GM03348 (cell line): ENCODE results near the gene DEPP1.
"Not testable (repeated sequence)": the region's sequence is repeated elsewhere in the genome, so short reads cannot be mapped to it uniquely, and the experiment has no call there.

ENCODE experiments used
- DNase-seq: peaks from one replicate; pipeline ENCODE4 v3.0.0; 2012; ENCODE audit warnings: low spot score

DEPP1 gene

GRCh38 chr10:44978570-44979280 is at the start of gene DEPP1:
Gene DEPP1 (minus strand): TSS chr10:44978809. CDS start chr10:44978030, 779 bp downstream.
- peak; percentile 87 for DNase-seq

GRCh38 chr10:45023426-45023825 is 44.8 kb upstream of the DEPP1 start:
- DNase-seq: peak; percentile 7

- no peak for DNase-seq
Observed at GRCh38 chr10:45015590-45015989, 37.0 kb upstream of the DEPP1 start.

- not testable (repeated sequence) for DNase-seq
Observed at GRCh38 chr10:45014557-45014956, 35.9 kb upstream of the DEPP1 start.

GRCh38 chr10:45008524-45009161 is 30.0 kb upstream of the DEPP1 start:
- peak; percentile 74 for DNase-seq

GRCh38 chr10:45006276-45007030 is 27.8 kb upstream of the DEPP1 start:
- no peak for DNase-seq

GRCh38 chr10:45005284-45005683 is 26.7 kb upstream of the DEPP1 start:
- DNase-seq: no peak

- DNase-seq: no peak
Observed at GRCh38 chr10:45004661-45005060, 26.1 kb upstream of the DEPP1 start.

- no peak for DNase-seq
Observed at GRCh38 chr10:45003432-45004000, 24.9 kb upstream of the DEPP1 start.

GRCh38 chr10:45001381-45002148 is 23.0 kb upstream of the DEPP1 start:
- DNase-seq: peak; percentile 64

GRCh38 chr10:45000752-45001380 is 22.3 kb upstream of the DEPP1 start, which contains the start of gene ZNF22:
Gene ZNF22 (plus strand): TSS chr10:45000923. CDS start chr10:45003369, 2,446 bp downstream.
- DNase-seq: peak; percentile 86

- DNase-seq: peak; percentile 58
Observed at GRCh38 chr10:45000138-45000751, 21.6 kb upstream of the DEPP1 start.

- no peak for DNase-seq
Observed at GRCh38 chr10:44998146-44998631, 19.6 kb upstream of the DEPP1 start.

- no peak for DNase-seq
Observed at GRCh38 chr10:44997105-44997748, 18.6 kb upstream of the DEPP1 start.

GRCh38 chr10:44995914-44996669 is 17.5 kb upstream of the DEPP1 start:
- DNase-seq: peak; percentile 43

- no peak for DNase-seq
Observed at GRCh38 chr10:44995581-44995913, 16.9 kb upstream of the DEPP1 start.

GRCh38 chr10:44994752-44995530 is 16.3 kb upstream of the DEPP1 start:
- no peak for DNase-seq

- DNase-seq: peak; percentile 39
Observed at GRCh38 chr10:44993922-44994751, 15.5 kb upstream of the DEPP1 start.
